SJCRH30 (cell line): ENCODE data around the gene PLET1. TPM values are rescaled to one million over a fixed set of nuclear protein-coding genes. Genes with fewer than 3 reads are reported as not detected.
"Not testable (repeated sequence)": the region's sequence is repeated elsewhere in the genome, so short reads cannot be mapped to it uniquely, and the experiment has no call there.

ENCODE experiments used
- DNase-seq, 2 experiments: peaks; one replicate each; pipeline ENCODE4 v3.0.0-alpha.2; 2015 to 2020
- H3K27ac ChIP-seq: fragments of 250-450 bp; sonication (Bioruptor Pico); 2 replicates; pipeline ENCODE4 v1.5.1; 2020; ENCODE audit warnings: mild to moderate bottlenecking, moderate library complexity
- H3K27me3 ChIP-seq: fragments of 250-450 bp; sonication (Bioruptor Pico); 2 replicates; pipeline ENCODE4 v1.5.1; 2020; ENCODE audit warnings: mild to moderate bottlenecking, moderate library complexity
- H3K36me3 ChIP-seq: fragments of 250-450 bp; sonication (Bioruptor Pico); 2 replicates; pipeline ENCODE4 v1.5.1; 2020; ENCODE audit warnings: mild to moderate bottlenecking, moderate library complexity
- H3K4me1 ChIP-seq: fragments of 250-450 bp; sonication (Bioruptor Pico); 2 replicates; pipeline ENCODE4 v1.5.1; 2020; ENCODE audit warnings: mild to moderate bottlenecking, moderate library complexity
- H3K4me3 ChIP-seq: fragments of 250-450 bp; sonication (Bioruptor Pico); 2 replicates; pipeline ENCODE4 v1.5.1; 2020; ENCODE audit warnings: mild to moderate bottlenecking, moderate library complexity
- H3K9me3 ChIP-seq: fragments of 250-450 bp; sonication (Bioruptor Pico); replicated peaks from 2 replicates; pipeline ENCODE4 v1.5.1; 2020; ENCODE audit warnings: mild to moderate bottlenecking, moderate library complexity
- total RNA-seq: library from RNA; depleted of rRNA; stranded (reverse); fragments of >200 nt; shearing (Covaris generic); gene quantifications from 2 replicates; pipeline ENCODE4 v1.2.3, GENCODE V29; 2014; rRNA removed

PLET1 gene
- total RNA-seq, 1 experiment from 2014 or later = not detected

GRCh38 chr11:112221274-112221835 lies 39.3 kb downstream of the PLET1 start:
- no peak for DNase-seq
- no peak overlapping the region for H3K27ac ChIP-seq
- H3K4me1 ChIP-seq = no peaks in the 10 kb centered on the region
- H3K36me3 ChIP-seq = no peaks in the 10 kb centered on the region
- H3K9me3 ChIP-seq = no peaks in the 10 kb centered on the region
- no peak overlapping the region for H3K4me3 ChIP-seq
- no peaks in the 10 kb centered on the region for H3K27me3 ChIP-seq

GRCh38 chr11:112219476-112220232 lies 41.0 kb downstream of the PLET1 start:
- no peaks in the 10 kb centered on the region for H3K9me3 ChIP-seq
- DNase-seq = peak; percentile 19 to 81
- no peak overlapping the region for H3K27ac ChIP-seq
- no peak overlapping the region for H3K4me3 ChIP-seq
- no peaks in the 10 kb centered on the region for H3K36me3 ChIP-seq
- no peaks in the 10 kb centered on the region for H3K27me3 ChIP-seq
- no peaks in the 10 kb centered on the region for H3K4me1 ChIP-seq

- DNase-seq = no peak
- Histone ChIP-seq H3K9me3 (no peaks in the 10 kb centered on the region), H3K4me3 (no peak overlapping the region), H3K36me3 (no peaks in the 10 kb centered on the region), H3K4me1 (no peaks in the 10 kb centered on the region), H3K27ac (no peak overlapping the region), H3K27me3 (no peaks in the 10 kb centered on the region)
These were observed 44.0 kb downstream of the PLET1 start for GRCh38 chr11:112216561-112217105.

- Histone ChIP-seq H3K27me3 (no peaks in the 10 kb centered on the region), H3K27ac (no peak overlapping the region), H3K9me3 (no peaks in the 10 kb centered on the region), H3K36me3 (no peaks in the 10 kb centered on the region), H3K4me3 (no peak overlapping the region), H3K4me1 (no peaks in the 10 kb centered on the region)
- DNase-seq = no peak
These were observed 45.0 kb downstream of the PLET1 start for GRCh38 chr11:112215621-112216020.

- Histone ChIP-seq H3K9me3 (no peaks in the 10 kb centered on the region), H3K27ac (no peak overlapping the region), H3K4me3 (no peak overlapping the region), H3K27me3 (no peaks in the 10 kb centered on the region), H3K4me1 (no peaks in the 10 kb centered on the region), H3K36me3 (no peaks in the 10 kb centered on the region)
- no peak for DNase-seq
These were observed 46.9 kb downstream of the PLET1 start for GRCh38 chr11:112213753-112214152.

GRCh38 chr11:112212710-112213109 lies 48.0 kb downstream of the PLET1 start:
- H3K27me3 ChIP-seq = no peaks in the 10 kb centered on the region
- no peaks in the 10 kb centered on the region for H3K36me3 ChIP-seq
- no peaks in the 10 kb centered on the region for H3K9me3 ChIP-seq
- no peaks in the 10 kb centered on the region for H3K4me1 ChIP-seq
- no peak overlapping the region for H3K4me3 ChIP-seq
- DNase-seq = no peak
- H3K27ac ChIP-seq = no peak overlapping the region

- no peak overlapping the region for H3K27ac ChIP-seq
- no peak overlapping the region for H3K4me3 ChIP-seq
- DNase-seq = no peak
- no peaks in the 10 kb centered on the region for H3K4me1 ChIP-seq
- no peaks in the 10 kb centered on the region for H3K27me3 ChIP-seq
- H3K9me3 ChIP-seq = no peaks in the 10 kb centered on the region
- H3K36me3 ChIP-seq = no peaks in the 10 kb centered on the region
These were observed 48.4 kb downstream of the PLET1 start for GRCh38 chr11:112212290-112212689.

- Histone ChIP-seq H3K27me3 (no peaks in the 10 kb centered on the region), H3K36me3 (no peaks in the 10 kb centered on the region), H3K9me3 (no peaks in the 10 kb centered on the region), H3K27ac (no peak overlapping the region), H3K4me1 (no peaks in the 10 kb centered on the region), H3K4me3 (no peak overlapping the region)
- no peak for DNase-seq
These were observed 49.1 kb downstream of the PLET1 start for GRCh38 chr11:112211536-112211935.

GRCh38 chr11:112210890-112211289 lies 49.8 kb downstream of the PLET1 start:
- Histone ChIP-seq H3K4me1 (no peaks in the 10 kb centered on the region), H3K27ac (no peak overlapping the region), H3K27me3 (no peaks in the 10 kb centered on the region), H3K4me3 (no peak overlapping the region), H3K9me3 (no peaks in the 10 kb centered on the region), H3K36me3 (no peaks in the 10 kb centered on the region)
- DNase-seq = no peak

GRCh38 chr11:112206071-112206470 lies 54.6 kb downstream of the PLET1 start:
- DNase-seq = no peak
- Histone ChIP-seq H3K27me3 (no peaks in the 10 kb centered on the region), H3K4me3 (no peak overlapping the region), H3K9me3 (no peaks in the 10 kb centered on the region), H3K4me1 (no peaks in the 10 kb centered on the region), H3K36me3 (no peaks in the 10 kb centered on the region), H3K27ac (no peak overlapping the region)

- DNase-seq = no peak
- Histone ChIP-seq H3K9me3 (no peaks in the 10 kb centered on the region), H3K27ac (no peak overlapping the region), H3K36me3 (no peaks in the 10 kb centered on the region), H3K4me1 (no peaks in the 10 kb centered on the region), H3K27me3 (no peaks in the 10 kb centered on the region), H3K4me3 (no peak overlapping the region)
These were observed 60.4 kb downstream of the PLET1 start for GRCh38 chr11:112200252-112200651.

GRCh38 chr11:112199101-112199500 lies 61.6 kb downstream of the PLET1 start:
- H3K4me3 ChIP-seq, H3K9me3 ChIP-seq, H3K4me1 ChIP-seq, DNase-seq, H3K27me3 ChIP-seq, H3K27ac ChIP-seq, H3K36me3 ChIP-seq: not testable (repeated sequence)

Other genes starting within 250 kb of the PLET1 start
- 48.4 and 52.3 TPM in 2 replicates for gene DLAT, start 235.5 kb downstream of the PLET1 start, total RNA-seq
- gene PIH1D2, start 186.8 kb downstream of the PLET1 start, total RNA-seq = 0.99 and 1.4 TPM in 2 replicates
- 19.5 and 22.9 TPM in 2 replicates for gene NKAPD1, start 186.6 kb downstream of the PLET1 start, total RNA-seq
- gene TIMM8B, start 174.1 kb downstream of the PLET1 start, total RNA-seq = 48.2 and 64.5 TPM in 2 replicates
- gene SDHD, start 174.0 kb downstream of the PLET1 start, total RNA-seq = 90.3 and 98.1 TPM in 2 replicates
- 0.14 and 0.18 TPM in 2 replicates for gene IL18, start 96.8 kb downstream of the PLET1 start, total RNA-seq
- 0.28 TPM in 1 of 2 replicates, not detected in the other for gene TEX12, start 93.5 kb downstream of the PLET1 start, total RNA-seq
- 0.10 and 0.51 TPM in 2 replicates for gene BCO2, start 85.3 kb downstream of the PLET1 start, total RNA-seq
- gene PTS, start 34.4 kb downstream of the PLET1 start, total RNA-seq = 15.0 and 15.5 TPM in 2 replicates